ENCODE data around the gene SLC29A3. TPM values are rescaled to one million over a fixed set of nuclear protein-coding genes. Genes with fewer than 3 reads are reported as not detected.

Gene SLC29A3
- 5.9 TPM for total RNA-seq (2021; ENCODE audit: unreplicated experiment)
- 5.5 and 6.5 TPM in 2 replicates for polyA plus RNA-seq (2012)
- Bru-seq, nascent RNA, result percentile 54 among the genes with signal in this experiment
- BruChase-seq, experiment 1, labeled RNA remaining after a 6-hour chase, result percentile 38 among the genes with signal in this experiment
- BruChase-seq, experiment 2, labeled RNA remaining after a 2-hour chase, result percentile 50 among the genes with signal in this experiment
- long read RNA-seq, partial matches to known transcripts, result 0 of 6 reads
- long read RNA-seq, other reads (novel, unspliced or antisense), result 3 of 6 reads

- ChIA-PET POLR2A (interaction anchor here (0.7 to 2.2 kb wide), 5 partner anchors 24 to 389 kb away, joined by 3 to 18 read pairs (median 4); no protein-coding TSS in a partner anchor), RAD21 (ENCODE audit: low non-redundant PET in 1 of 2, low total read pairs in 2 of 2, uncharacterized antibody in 2 of 2, unreplicated experiment in 2 of 2) (interaction anchor here (0.6 to 1.7 kb wide), 7 partner anchors 58 to 578 kb away, joined by 3 to 7 read pairs (median 4); no protein-coding TSS in a partner anchor), CTCF (interaction anchor here (0.6 to 4.1 kb wide), 26 partner anchors 12 to 577 kb away, joined by 3 to 22 read pairs (median 4); no protein-coding TSS in a partner anchor)
- Histone ChIP-seq H3K9me3 (ENCODE audit: control insufficient read depth in 1 of 2, insufficient read depth in 1 of 2, low read depth in 1 of 2, low read length in 2 of 2) (no peaks in the 10 kb centered on the region), H3K27ac (ENCODE audit: low read depth, low read length) (peak within 1 kb of the TSS; percentile 57; the same call in 1 of the 2 replicates), H3K9me2 (ENCODE audit: insufficient read depth) (no peaks in the 10 kb centered on the region), H4K20me1 (ENCODE audit: insufficient read depth) (no peaks in the 10 kb centered on the region), H3K36me3 (ENCODE audit: control insufficient read depth in 1 of 2, insufficient read depth in 2 of 2, low read length in 2 of 2) (no peaks in the 10 kb centered on the region), H3K4me1 (ENCODE audit: control insufficient read depth in 1 of 2, insufficient read depth in 2 of 2, low read length in 2 of 2) (peaks cover 7 to 17% of the 10 kb centered on the region in 2 experiments; a peak in 3 of 4 replicates), H3K4me3 (replicated peaks in 1 of 2; ENCODE audit: low read depth in 1 of 2, low read length in 2 of 2) (peak within 1 kb of the TSS; percentile 73 to 86), H2AFZ (ENCODE audit: low read depth, low read length, poor library complexity, severe bottlenecking) (peak within 1 kb of the TSS; percentile 65), H3K4me2 (ENCODE audit: low read length) (peak within 1 kb of the TSS; percentile 98), H3K27me3 (ENCODE audit: insufficient read depth, low read length) (no peaks in the 10 kb centered on the region), H3K79me2 (ENCODE audit: insufficient read depth, low read length) (no peaks in the 10 kb centered on the region), H3K9ac (ENCODE audit: low read length) (peak within 1 kb of the TSS; percentile 77)
- ATAC-seq (peak; percentile 91), DNase-seq (ENCODE audit: low read depth, low spot score) (peak; percentile 59)
- intact Hi-C loops (cut with micrococcal nuclease), result loop anchor here (1.0 to 10.0 kb wide), 6 partner anchors 58 to 389 kb away; no protein-coding TSS in a partner anchor
- TF ChIP-seq ZNF274 (IDR thresholded peaks at IDR 0.05; ENCODE audit: low read depth, low read length) (no peak), POLR2A (IDR thresholded peaks at IDR 0.05; ENCODE audit: borderline replicate concordance, extremely low read depth, insufficient read depth, insufficient read length) (peak; percentile 61), ZFX (IDR thresholded peaks at IDR 0.05) (peak; percentile 36; the same call in 1 of the 2 replicates), REST (IDR thresholded peaks at IDR 0.05; ENCODE audit: low read depth) (no peak), RAD21 (IDR thresholded peaks at IDR 0.05; ENCODE audit: low read depth) (peak; percentile 90), YY1 (IDR thresholded peaks at IDR 0.05; ENCODE audit: extremely low read depth, insufficient replicate concordance, low read depth, low read length) (peak; percentile 51), TCF7L2 (IDR thresholded peaks at IDR 0.05; ENCODE audit: borderline replicate concordance, extremely low read depth, insufficient read depth, insufficient read length) (peak; percentile 76), FOSL1 (IDR thresholded peaks at IDR 0.05; ENCODE audit: low read depth) (no peak), POLR2AphosphoS5 (IDR thresholded peaks at IDR 0.05; ENCODE audit: low read depth, low read length) (peak; percentile 88), SRF (IDR thresholded peaks at IDR 0.05; ENCODE audit: low read depth) (no peak), SIN3A (IDR thresholded peaks at IDR 0.05; ENCODE audit: low read depth) (no peak; the same call in 1 of the 2 replicates), JUND (IDR thresholded peaks at IDR 0.05) (no peak), MAX (IDR thresholded peaks at IDR 0.05) (peak; percentile 86), EGR1 (IDR thresholded peaks at IDR 0.05; ENCODE audit: low read depth) (no peak), ATF3 (IDR thresholded peaks at IDR 0.05) (no peak), CBX3 (IDR thresholded peaks at IDR 0.05; ENCODE audit: low read depth) (peak; percentile 98), ELF1 (IDR thresholded peaks at IDR 0.05; ENCODE audit: borderline replicate concordance, low read depth) (no peak), CEBPB (IDR thresholded peaks at IDR 0.05; ENCODE audit: low read depth) (no peak), CTCF (IDR thresholded peaks at IDR 0.05 in 2 of 3, conservative IDR thresholded peaks at IDR 0.05 in 1 of 3; ENCODE audit: borderline replicate concordance in 1 of 3, insufficient read depth in 1 of 3, low read depth in 2 of 3, low read length in 2 of 3) (peak; percentile 69 to 77 (median 73))
- TSS peak; percentile 40 for BruUV-seq (replicated peaks)
Measured at GRCh38 chr10:71319042-71319799, at the start of gene SLC29A3. Gene SLC29A3, plus strand, starts transcription at chr10:71319259. Its CDS starts 51 bp downstream, at chr10:71319310.
